Measurements from ENCODE around the gene FETUB. TPM values are rescaled to one million over a fixed set of nuclear protein-coding genes. Genes with fewer than 3 reads are reported as not detected.

The FETUB gene
- polyA plus RNA-seq, 3 donors, result not detected

DNA sequence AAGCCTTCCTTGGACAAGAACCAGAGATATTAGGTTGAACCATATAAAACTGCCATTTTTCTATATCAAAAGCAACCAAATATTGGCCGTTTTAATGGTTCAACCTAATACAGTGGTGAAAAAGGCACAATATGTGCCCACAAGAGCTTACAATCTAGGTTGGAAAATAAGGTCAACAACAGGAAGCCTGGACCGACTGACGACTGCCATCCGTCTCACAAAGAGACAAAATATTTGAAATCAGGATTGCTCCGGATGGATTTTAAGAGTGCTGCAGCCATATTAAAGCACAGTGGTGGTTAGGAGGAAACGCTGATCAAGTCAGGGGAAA, 26.0 kb upstream of the FETUB start:
- Mint-ChIP-seq H3K4me3 (peak overlapping the region in 1 of 2 donors; percentile 74), H3K36me3 (no peaks in the 10 kb centered on the region), H3K27me3 (ENCODE audit: low read depth in 3 of 3) (peaks cover 25 to 41% (median 37%) of the 10 kb centered on the region in 3 donors), H3K4me1 (peaks cover 18% of the 10 kb centered on the region), H3K9me3 (peaks cover 0 to under 1% (median 0%) of the 10 kb centered on the region in 7 donors), H3K27ac (no peak overlapping the region)
- H3K27me3 ChIP-seq (ENCODE audit: control insufficient read depth in 2 of 2, insufficient read depth in 2 of 2, low read length in 2 of 2), result peaks cover 13 to 34% of the 10 kb centered on the region in 2 donors
- no peak overlapping the region for H3K27ac ChIP-seq (ENCODE audit: low read depth in 1 of 2, low read length in 2 of 2)
- no peak for DNase-seq
- H3K4me3 ChIP-seq (replicated peaks in 1 of 3; ENCODE audit: low read depth in 2 of 3, low read length in 3 of 3), result no peak overlapping the region
- H3K4me1 ChIP-seq (ENCODE audit: control insufficient read depth in 1 of 2, insufficient read depth in 2 of 2, low read length in 2 of 2), result peaks cover 6 to 10% of the 10 kb centered on the region in 2 donors
- peak overlapping the region; percentile 12 for H2AFZ ChIP-seq (ENCODE audit: insufficient read depth, low read depth, low read length, poor library complexity, severe bottlenecking)
- H3K9ac ChIP-seq (ENCODE audit: insufficient read depth, low read length, poor library complexity, severe bottlenecking), result no peak overlapping the region
- H4K20me1 ChIP-seq (ENCODE audit: insufficient read depth, low read length), result no peaks in the 10 kb centered on the region
- no peaks in the 10 kb centered on the region for H3K9me3 ChIP-seq (replicated peaks in 1 of 2; ENCODE audit: control insufficient read depth in 1 of 2, insufficient read depth in 1 of 2, low read length in 2 of 2)
- no peak overlapping the region for H3K4me2 ChIP-seq (replicated peaks; ENCODE audit: extremely low read depth, low read length, poor library complexity, severe bottlenecking)
- TF ChIP-seq, protein P1, sequence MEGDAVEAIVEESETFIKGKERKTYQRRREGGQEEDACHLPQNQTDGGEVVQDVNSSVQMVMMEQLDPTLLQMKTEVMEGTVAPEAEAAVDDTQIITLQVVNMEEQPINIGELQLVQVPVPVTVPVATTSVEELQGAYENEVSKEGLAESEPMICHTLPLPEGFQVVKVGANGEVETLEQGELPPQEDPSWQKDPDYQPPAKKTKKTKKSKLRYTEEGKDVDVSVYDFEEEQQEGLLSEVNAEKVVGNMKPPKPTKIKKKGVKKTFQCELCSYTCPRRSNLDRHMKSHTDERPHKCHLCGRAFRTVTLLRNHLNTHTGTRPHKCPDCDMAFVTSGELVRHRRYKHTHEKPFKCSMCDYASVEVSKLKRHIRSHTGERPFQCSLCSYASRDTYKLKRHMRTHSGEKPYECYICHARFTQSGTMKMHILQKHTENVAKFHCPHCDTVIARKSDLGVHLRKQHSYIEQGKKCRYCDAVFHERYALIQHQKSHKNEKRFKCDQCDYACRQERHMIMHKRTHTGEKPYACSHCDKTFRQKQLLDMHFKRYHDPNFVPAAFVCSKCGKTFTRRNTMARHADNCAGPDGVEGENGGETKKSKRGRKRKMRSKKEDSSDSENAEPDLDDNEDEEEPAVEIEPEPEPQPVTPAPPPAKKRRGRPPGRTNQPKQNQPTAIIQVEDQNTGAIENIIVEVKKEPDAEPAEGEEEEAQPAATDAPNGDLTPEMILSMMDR (IDR thresholded peaks at IDR 0.05), result no peak
- H3K36me3 ChIP-seq (replicated peaks in 1 of 2; ENCODE audit: control insufficient read depth in 1 of 2, insufficient read depth in 2 of 2, low read length in 2 of 2), result no peaks in the 10 kb centered on the region
- WGBS (ENCODE audit: insufficient coverage), result 40% methylated on average over 5 of the region's 6 CpGs
- no peaks in the 10 kb centered on the region for H3K79me2 ChIP-seq (ENCODE audit: insufficient read depth, low read length)
- intact Hi-C loops (cut with micrococcal nuclease), result loop anchor here in 1 of 2 donors (2.0 to 10.0 kb wide), 2 partner anchors 207 to 629 kb away; no protein-coding TSS in a partner anchor

DNA sequence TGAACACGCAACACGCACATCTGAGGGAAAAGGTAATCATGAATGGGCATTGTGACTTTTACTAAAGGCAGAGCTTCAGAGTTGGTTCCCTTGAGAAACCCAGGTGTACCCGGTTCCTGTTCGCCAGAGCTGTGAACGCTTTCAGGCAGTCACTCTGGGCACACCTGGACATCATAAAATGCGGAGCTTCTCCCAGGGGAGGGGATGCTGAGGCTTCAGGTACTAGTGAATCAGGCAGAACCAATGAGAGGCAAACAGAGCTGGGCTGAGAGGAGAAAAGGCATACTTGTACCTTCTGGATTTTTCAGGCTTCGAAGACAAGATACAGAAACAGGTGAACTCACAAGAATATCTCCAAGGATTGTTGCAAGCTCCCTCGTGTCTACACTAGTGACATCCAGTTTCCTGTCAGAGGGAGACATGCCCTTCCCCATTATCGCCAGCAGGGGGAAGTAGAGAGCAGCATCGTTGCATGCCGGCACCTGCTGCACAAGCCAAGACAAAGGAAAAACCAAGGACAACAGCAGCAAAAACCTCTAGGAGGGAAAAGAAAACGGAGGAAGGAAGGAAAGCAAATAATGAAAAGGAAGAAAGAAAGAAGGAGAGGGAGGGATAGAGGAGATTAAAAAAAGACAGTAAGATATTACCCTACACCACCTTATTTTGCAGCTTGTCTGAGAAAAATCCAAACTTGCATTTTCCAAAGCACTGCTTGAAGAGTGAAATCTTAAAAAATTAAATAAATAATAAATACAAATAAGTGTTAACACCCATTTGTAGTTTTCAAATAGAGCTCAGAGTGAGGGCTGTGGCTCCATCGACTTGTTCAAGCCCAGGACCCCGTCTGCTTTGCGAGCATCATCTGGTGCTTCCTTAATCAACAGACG, 25.4 kb upstream of the FETUB start:
- H3K36me3 ChIP-seq (replicated peaks in 1 of 2; ENCODE audit: control insufficient read depth in 1 of 2, insufficient read depth in 2 of 2, low read length in 2 of 2), result no peaks in the 10 kb centered on the region
- H3K9ac ChIP-seq (ENCODE audit: insufficient read depth, low read length, poor library complexity, severe bottlenecking), result no peak overlapping the region
- Mint-ChIP-seq H3K4me3 (peak overlapping the region in 1 of 2 donors; percentile 74), H3K27ac (no peak overlapping the region), H3K36me3 (no peaks in the 10 kb centered on the region), H3K27me3 (ENCODE audit: low read depth in 3 of 3) (peaks cover 25 to 41% (median 37%) of the 10 kb centered on the region in 3 donors), H3K4me1 (peaks cover 18% of the 10 kb centered on the region), H3K9me3 (no peaks in the 10 kb centered on the region)
- H3K27ac ChIP-seq (ENCODE audit: low read depth in 1 of 2, low read length in 2 of 2), result no peak overlapping the region
- no peaks in the 10 kb centered on the region for H3K9me3 ChIP-seq (replicated peaks in 1 of 2; ENCODE audit: control insufficient read depth in 1 of 2, insufficient read depth in 1 of 2, low read length in 2 of 2)
- no peaks in the 10 kb centered on the region for H4K20me1 ChIP-seq (ENCODE audit: insufficient read depth, low read length)
- no peak overlapping the region for H3K4me3 ChIP-seq (replicated peaks in 1 of 3; ENCODE audit: low read depth in 2 of 3, low read length in 3 of 3)
- H3K4me2 ChIP-seq (replicated peaks; ENCODE audit: extremely low read depth, low read length, poor library complexity, severe bottlenecking), result no peak overlapping the region
- no peaks in the 10 kb centered on the region for H3K79me2 ChIP-seq (ENCODE audit: insufficient read depth, low read length)
- TF ChIP-seq, protein P1 (IDR thresholded peaks at IDR 0.05), result peak; percentile 96
- intact Hi-C loops (cut with micrococcal nuclease), result loop anchor here (2.0 to 10.0 kb wide), 3 partner anchors 206 to 633 kb away; no protein-coding TSS in a partner anchor
- H3K4me1 ChIP-seq (ENCODE audit: control insufficient read depth in 1 of 2, insufficient read depth in 2 of 2, low read length in 2 of 2), result peaks cover 6 to 10% of the 10 kb centered on the region in 2 donors
- H2AFZ ChIP-seq (ENCODE audit: insufficient read depth, low read depth, low read length, poor library complexity, severe bottlenecking), result peak overlapping the region; percentile 12
- DNase-seq, result peak; percentile 48 to 62 (median 56)
- WGBS (ENCODE audit: insufficient coverage), result 31% methylated on average over 11 of the region's 16 CpGs
- peaks cover 13 to 34% of the 10 kb centered on the region in 2 donors for H3K27me3 ChIP-seq (ENCODE audit: control insufficient read depth in 2 of 2, insufficient read depth in 2 of 2, low read length in 2 of 2)

Data from CD14-positive monocyte (primary cell).